Measurements from ENCODE around the gene LRP5. TPM values are rescaled to one million over a fixed set of nuclear protein-coding genes. Genes with fewer than 3 reads are reported as not detected.

Gene LRP5
- total RNA-seq, 1 experiment from 2014 or later = 28.3 TPM

DNA sequence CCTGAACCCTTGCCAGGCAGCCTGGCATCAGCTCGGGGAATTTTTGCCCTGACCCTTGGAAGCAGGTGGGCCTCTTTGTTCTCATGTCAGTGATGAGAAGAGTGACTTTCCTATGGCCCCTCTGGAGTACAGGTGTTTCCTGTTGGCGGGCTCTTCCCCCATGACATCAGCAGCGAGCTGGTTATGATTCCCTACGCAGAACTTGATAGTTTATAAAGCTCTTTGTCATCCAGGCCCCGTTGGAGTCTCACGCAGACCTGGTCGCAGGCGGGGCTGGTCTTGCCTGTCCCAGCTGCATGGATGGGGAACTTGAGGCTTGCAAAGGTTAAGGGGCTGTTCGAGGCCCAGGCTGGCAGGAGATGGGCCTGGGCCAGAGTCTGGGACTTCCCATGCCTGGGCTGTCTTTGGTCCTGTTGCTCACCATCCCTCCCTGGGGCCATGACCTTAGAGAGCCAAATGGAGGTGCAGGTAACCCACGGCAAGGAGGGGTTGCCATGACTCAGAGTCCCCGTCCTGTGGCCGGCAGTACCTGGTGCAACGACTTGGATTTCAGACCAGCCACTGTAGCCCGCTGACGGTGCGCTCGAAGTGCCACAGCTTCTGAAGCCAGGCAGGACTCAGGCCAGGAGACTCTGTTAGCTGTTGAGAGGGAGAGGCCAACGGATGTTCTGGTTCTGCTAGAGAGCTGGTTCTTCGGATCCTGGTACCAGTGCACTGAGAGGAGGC, 102.3 kb downstream of the LRP5 start:
- Histone ChIP-seq H3K36me3 (replicated peaks; ENCODE audit: control insufficient read depth, insufficient read depth, low read length) (peaks cover 22% of the 10 kb centered on the region), H3K4me3 (ENCODE audit: insufficient read depth, low read depth, low read length) (no peak overlapping the region), H3K27me3 (ENCODE audit: control insufficient read depth, insufficient read depth, low read length) (no peaks in the 10 kb centered on the region)
- no peak for DNase-seq

DNA sequence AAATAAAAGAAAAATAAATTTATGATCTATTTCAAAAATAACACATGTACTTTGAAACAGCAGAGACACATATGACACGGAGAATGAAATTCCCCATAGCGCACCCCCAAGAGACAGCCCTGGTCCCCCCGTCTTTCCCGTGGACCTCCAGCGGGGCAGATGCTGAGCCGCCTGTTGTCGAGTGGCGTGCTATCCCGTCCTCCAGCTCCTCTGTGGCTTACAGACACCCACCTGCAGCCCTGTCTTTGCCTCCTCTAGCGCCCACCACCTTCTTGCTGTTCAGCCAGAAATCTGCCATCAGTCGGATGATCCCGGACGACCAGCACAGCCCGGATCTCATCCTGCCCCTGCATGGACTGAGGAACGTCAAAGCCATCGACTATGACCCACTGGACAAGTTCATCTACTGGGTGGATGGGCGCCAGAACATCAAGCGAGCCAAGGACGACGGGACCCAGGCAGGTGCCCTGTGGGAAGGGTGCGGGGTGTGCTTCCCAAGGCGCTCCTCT, 103.7 kb downstream of the LRP5 start:
- H3K4me3 ChIP-seq (ENCODE audit: insufficient read depth, low read depth, low read length) = no peak overlapping the region
- DNase-seq = no peak
- peaks cover 20% of the 10 kb centered on the region for H3K36me3 ChIP-seq (replicated peaks; ENCODE audit: control insufficient read depth, insufficient read depth, low read length)
- no peaks in the 10 kb centered on the region for H3K27me3 ChIP-seq (ENCODE audit: control insufficient read depth, insufficient read depth, low read length)

DNA sequence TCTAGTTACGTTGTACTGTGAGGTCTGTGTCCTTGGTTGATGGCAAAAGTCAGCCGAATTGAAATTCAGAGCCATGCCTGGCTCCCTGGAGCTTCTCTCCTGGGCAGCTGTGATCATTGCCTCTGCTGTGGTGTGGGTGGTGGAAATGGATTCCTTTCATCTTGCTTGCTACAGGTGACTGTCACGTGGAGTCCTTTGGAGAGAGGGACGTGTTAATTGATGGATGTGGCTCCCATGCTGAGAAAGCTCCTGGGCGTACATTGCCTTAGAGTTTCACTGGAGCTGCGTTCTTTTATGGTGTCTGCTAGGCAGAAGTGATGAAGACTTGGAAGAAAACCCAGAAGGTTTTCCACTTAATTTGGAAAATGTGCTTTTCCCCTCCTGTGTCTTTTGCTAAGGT, 106.3 kb downstream of the LRP5 start:
- Histone ChIP-seq H3K4me3 (ENCODE audit: insufficient read depth, low read depth, low read length) (no peak overlapping the region), H3K27me3 (ENCODE audit: control insufficient read depth, insufficient read depth, low read length) (no peaks in the 10 kb centered on the region), H3K36me3 (replicated peaks; ENCODE audit: control insufficient read depth, insufficient read depth, low read length) (peaks cover 5% of the 10 kb centered on the region)
- no peak for DNase-seq

DNA sequence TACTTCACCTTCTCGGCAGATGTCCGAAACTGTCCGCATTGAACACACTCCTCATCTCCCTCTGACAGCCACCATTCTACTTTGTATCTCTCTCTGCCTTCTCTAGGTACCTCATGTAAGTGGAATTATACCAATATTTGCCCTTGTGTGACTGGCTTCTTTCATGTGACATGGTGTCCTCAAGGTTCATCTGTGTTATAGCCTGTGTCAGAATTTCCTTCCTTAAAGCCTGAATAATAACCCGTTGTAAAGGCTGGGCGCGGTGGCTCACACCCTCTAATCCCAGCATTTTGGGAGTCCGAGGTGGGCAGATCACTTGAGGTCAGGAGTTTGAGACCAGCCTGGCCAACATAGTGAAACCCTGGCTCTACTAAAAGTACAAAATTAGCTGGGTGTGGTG, 107.8 kb downstream of the LRP5 start:
- peaks cover 3% of the 10 kb centered on the region for H3K36me3 ChIP-seq (replicated peaks; ENCODE audit: control insufficient read depth, insufficient read depth, low read length)
- H3K4me3 ChIP-seq (ENCODE audit: insufficient read depth, low read depth, low read length) = no peak overlapping the region
- DNase-seq = no peak
- no peaks in the 10 kb centered on the region for H3K27me3 ChIP-seq (ENCODE audit: control insufficient read depth, insufficient read depth, low read length)

DNA sequence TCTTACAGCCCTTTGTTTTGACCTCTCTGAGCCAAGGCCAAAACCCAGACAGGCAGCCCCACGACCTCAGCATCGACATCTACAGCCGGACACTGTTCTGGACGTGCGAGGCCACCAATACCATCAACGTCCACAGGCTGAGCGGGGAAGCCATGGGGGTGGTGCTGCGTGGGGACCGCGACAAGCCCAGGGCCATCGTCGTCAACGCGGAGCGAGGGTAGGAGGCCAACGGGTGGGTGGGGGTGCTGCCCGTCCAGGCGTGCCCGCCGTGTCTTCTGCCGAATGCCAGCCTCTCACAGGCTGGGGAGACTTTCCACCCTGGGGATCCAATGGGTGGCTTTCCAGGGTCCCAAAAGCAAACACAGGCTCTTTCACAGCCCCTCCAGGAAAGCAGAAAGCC, 111.1 kb downstream of the LRP5 start:
- no peak for DNase-seq
- Histone ChIP-seq H3K27me3 (ENCODE audit: control insufficient read depth, insufficient read depth, low read length) (no peaks in the 10 kb centered on the region), H3K36me3 (replicated peaks; ENCODE audit: control insufficient read depth, insufficient read depth, low read length) (peaks cover 9% of the 10 kb centered on the region), H3K4me3 (ENCODE audit: insufficient read depth, low read depth, low read length) (no peak overlapping the region)

DNA sequence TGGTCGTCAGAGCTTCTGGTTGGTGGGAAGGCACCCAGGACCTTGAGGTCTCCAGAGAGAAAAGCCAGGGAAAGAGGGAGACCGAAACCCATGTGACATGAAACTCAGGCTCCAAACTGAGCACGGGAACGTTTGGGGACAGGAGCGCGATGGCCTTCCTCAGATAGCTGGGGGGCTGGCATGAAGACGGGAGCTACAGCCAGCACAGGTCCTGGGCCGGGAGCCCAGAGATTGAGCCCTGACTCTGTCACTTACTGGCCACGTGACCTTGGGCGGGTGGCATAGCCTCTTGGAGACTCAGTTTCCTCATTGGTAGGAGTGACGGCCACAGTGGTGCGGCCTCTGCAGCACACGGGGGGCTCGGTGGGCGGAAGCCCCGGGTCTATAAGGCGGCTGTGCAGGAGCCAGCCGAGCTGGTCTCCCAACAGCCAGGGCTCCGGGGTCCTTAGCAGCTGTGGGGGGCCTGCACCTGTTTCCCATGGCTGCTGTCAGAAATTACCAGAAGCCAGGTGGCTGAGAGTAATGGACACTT, 111.8 kb downstream of the LRP5 start:
- DNase-seq = no peak
- Histone ChIP-seq H3K27me3 (ENCODE audit: control insufficient read depth, insufficient read depth, low read length) (no peaks in the 10 kb centered on the region), H3K36me3 (replicated peaks; ENCODE audit: control insufficient read depth, insufficient read depth, low read length) (peaks cover 9% of the 10 kb centered on the region), H3K4me3 (ENCODE audit: insufficient read depth, low read depth, low read length) (no peak overlapping the region)

DNA sequence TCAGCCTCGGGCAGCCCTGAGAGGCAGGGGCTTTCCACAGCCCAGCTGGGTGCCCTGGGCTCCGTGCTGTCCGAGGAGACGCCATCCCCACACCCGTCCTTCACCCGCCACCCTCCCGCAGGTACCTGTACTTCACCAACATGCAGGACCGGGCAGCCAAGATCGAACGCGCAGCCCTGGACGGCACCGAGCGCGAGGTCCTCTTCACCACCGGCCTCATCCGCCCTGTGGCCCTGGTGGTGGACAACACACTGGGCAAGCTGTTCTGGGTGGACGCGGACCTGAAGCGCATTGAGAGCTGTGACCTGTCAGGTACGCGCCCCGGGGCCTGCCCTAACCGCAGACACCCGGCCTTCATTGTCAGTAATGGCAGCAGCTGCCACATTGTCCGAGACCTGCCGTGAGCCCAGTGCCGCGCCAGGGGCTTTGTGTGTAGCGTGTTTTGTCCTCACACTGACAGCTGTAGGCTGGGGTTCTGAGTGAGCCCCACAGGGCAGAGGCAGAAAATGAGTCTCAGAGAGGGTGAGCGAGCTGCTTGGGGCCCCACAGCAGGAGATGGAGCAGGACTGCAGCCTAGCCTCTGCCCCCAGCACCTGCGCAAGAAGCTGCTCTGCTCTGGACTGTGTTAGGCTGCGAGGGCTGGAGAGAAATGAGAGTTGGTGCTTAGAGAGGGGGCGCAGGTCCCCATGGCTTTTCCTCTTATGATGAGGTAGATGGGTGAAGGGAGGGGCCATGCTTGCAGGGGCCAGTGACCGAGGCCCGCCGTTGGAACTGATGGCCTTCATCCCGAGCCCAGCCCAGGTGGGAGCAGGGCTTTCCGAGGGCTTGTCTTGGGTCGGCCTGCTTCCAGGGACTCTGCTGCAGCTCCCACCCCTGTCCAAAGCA, 112.8 kb downstream of the LRP5 start:
- H3K4me3 ChIP-seq (ENCODE audit: insufficient read depth, low read depth, low read length) = no peak overlapping the region
- H3K27me3 ChIP-seq (ENCODE audit: control insufficient read depth, insufficient read depth, low read length) = no peaks in the 10 kb centered on the region
- H3K36me3 ChIP-seq (replicated peaks; ENCODE audit: control insufficient read depth, insufficient read depth, low read length) = peaks cover 11% of the 10 kb centered on the region
- peak; percentile 53 for DNase-seq

DNA sequence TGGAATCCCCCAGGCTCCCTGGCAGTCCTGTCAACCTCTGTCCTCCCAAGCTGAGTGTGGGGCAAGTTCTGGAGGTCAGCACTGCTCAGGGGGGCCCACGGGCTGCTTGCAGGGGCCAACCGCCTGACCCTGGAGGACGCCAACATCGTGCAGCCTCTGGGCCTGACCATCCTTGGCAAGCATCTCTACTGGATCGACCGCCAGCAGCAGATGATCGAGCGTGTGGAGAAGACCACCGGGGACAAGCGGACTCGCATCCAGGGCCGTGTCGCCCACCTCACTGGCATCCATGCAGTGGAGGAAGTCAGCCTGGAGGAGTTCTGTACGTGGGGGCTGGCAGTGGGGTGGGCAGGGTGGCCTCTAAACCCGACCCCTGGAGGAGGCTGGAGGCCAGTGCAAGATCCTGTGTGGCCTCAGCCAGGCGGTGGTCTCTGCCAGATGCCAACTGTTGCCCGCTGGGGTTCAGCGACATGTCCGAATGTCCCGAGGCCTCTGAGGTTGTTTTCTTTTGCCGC, 113.5 kb downstream of the LRP5 start:
- H3K4me3 ChIP-seq (ENCODE audit: insufficient read depth, low read depth, low read length) = no peak overlapping the region
- H3K36me3 ChIP-seq (replicated peaks; ENCODE audit: control insufficient read depth, insufficient read depth, low read length) = peaks cover 15% of the 10 kb centered on the region
- DNase-seq = no peak
- H3K27me3 ChIP-seq (ENCODE audit: control insufficient read depth, insufficient read depth, low read length) = no peaks in the 10 kb centered on the region

DNA sequence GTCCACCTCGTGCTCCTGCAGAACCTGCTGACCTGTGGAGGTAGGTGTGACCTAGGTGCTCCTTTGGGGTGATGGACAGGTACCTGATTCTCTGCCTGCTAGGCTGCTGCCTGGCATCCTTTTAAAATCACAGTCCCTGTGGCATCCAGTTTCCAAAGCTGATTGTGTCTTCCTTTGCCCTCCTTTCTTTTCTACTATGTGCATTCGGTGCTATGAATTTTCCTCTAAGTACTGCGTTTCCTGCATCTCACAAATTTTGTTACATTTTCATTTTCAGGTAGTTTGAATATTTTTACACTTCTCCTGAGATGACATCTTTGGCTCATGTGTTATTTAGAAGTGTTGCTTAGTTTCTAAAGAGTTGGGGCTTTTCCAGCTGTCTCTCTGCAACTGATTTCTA, 117.3 kb downstream of the LRP5 start:
- Histone ChIP-seq H3K4me3 (ENCODE audit: insufficient read depth, low read depth, low read length) (no peak overlapping the region), H3K27me3 (ENCODE audit: control insufficient read depth, insufficient read depth, low read length) (no peaks in the 10 kb centered on the region), H3K36me3 (replicated peaks; ENCODE audit: control insufficient read depth, insufficient read depth, low read length) (peaks cover 19% of the 10 kb centered on the region)
- no peak for DNase-seq

DNA sequence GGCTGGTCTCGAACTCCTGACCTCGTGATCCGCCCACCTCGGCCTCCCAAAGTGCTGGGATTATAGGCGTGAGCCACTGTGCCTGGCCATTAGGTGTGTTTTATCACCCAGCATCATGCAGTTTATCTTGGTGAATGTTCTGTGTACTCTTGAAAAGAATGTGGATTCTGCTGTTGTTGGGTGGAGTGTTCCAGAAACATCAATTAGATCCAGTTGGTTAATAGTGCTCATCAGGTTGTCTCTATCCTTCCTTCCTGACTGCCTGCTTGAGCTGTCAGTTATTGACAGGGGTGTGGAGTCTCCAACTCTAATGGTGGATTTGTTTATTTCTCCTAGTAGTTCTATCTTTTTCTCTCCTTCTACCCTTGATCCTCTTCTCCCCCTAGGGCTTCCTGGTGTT, 118.0 kb downstream of the LRP5 start:
- DNase-seq = no peak
- Histone ChIP-seq H3K36me3 (replicated peaks; ENCODE audit: control insufficient read depth, insufficient read depth, low read length) (peaks cover 20% of the 10 kb centered on the region), H3K27me3 (ENCODE audit: control insufficient read depth, insufficient read depth, low read length) (no peaks in the 10 kb centered on the region), H3K4me3 (ENCODE audit: insufficient read depth, low read depth, low read length) (no peak overlapping the region)

DNA sequence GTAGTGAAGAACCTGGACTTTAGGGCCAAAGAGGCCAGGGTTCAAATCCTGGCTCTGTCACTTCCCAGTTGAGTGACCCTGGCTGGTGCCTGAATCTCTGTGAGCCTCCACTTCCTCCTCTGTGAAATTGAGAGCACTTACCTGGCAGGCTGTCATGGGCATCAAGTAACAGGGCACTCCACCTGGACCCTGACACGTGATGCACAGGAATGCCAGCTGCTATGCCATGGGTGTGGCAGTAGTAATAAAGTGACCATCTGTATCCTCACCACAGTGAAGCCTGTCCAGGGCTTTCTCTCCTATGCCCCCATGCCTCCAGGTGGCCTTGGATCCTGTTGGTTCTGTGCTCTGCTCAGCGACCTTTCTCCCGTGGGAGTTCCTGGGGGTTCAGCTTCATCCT, 118.4 kb downstream of the LRP5 start:
- Histone ChIP-seq H3K27me3 (ENCODE audit: control insufficient read depth, insufficient read depth, low read length) (no peaks in the 10 kb centered on the region), H3K4me3 (ENCODE audit: insufficient read depth, low read depth, low read length) (no peak overlapping the region), H3K36me3 (replicated peaks; ENCODE audit: control insufficient read depth, insufficient read depth, low read length) (peaks cover 19% of the 10 kb centered on the region)
- DNase-seq = no peak

DNA sequence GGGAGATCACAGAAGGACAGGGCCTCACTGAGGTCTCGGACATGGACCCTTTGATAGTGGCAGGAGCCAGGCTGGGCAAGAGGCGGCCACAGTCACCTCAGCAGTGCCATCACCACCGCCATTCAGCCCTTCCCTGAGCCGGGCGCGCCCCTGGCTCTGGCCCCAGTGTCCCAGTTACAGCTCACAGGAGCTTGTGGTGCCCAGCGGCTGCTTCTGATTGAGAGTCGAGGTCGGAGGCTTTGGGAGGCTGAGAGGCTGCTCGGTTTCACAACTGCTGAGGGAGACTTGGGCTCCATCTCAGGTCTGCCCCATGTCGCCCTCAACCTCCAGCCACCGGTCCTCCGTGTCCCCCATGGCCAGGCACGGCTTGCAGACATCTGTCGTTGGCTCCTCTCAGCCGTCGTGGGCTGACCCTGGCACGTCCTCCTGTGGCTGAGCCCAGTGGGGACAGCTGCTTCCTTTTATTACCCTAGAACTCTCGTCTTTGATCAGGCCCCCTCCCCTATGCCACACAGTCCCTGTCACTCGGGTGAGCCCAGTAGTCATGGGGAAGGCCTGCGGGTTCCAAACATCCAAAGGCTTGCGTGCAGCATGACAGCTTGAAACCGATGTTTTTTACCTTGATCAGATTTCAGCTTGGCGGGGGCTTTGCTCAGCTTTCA, 119.7 kb downstream of the LRP5 start:
- DNase-seq = peak; percentile 44
- no peak overlapping the region for H3K4me3 ChIP-seq (ENCODE audit: insufficient read depth, low read depth, low read length)

DNA sequence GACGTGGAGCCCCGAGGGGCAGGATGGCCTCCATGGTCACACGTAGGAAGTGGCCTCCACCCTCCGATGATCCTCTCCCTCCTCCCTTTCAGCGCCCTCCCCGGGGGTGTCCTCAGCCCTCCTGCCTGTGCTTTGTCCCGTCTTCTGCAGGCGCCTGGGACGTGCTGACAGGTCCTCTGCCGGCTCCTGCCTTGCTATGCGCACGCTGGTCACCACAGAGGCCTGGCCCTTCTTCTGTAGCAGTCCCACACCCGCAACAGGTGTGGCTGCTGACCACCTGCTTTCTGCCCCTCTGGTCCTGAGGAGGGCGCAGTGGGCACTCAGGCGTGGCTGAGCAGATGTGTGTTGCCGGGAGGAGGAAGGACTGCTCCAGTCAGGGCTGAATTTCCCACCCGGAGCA, 120.5 kb downstream of the LRP5 start:
- Histone ChIP-seq H3K36me3 (replicated peaks; ENCODE audit: control insufficient read depth, insufficient read depth, low read length) (peaks cover 14% of the 10 kb centered on the region), H3K4me3 (ENCODE audit: insufficient read depth, low read depth, low read length) (no peak overlapping the region), H3K27me3 (ENCODE audit: control insufficient read depth, insufficient read depth, low read length) (no peaks in the 10 kb centered on the region)
- peak; percentile 62 for DNase-seq

More for the DNA sequence above, 119.7 kb downstream of the LRP5 start:
- no peaks in the 10 kb centered on the region for H3K27me3 ChIP-seq (ENCODE audit: control insufficient read depth, insufficient read depth, low read length)
- H3K36me3 ChIP-seq (replicated peaks; ENCODE audit: control insufficient read depth, insufficient read depth, low read length) = peaks cover 14% of the 10 kb centered on the region

DNA sequence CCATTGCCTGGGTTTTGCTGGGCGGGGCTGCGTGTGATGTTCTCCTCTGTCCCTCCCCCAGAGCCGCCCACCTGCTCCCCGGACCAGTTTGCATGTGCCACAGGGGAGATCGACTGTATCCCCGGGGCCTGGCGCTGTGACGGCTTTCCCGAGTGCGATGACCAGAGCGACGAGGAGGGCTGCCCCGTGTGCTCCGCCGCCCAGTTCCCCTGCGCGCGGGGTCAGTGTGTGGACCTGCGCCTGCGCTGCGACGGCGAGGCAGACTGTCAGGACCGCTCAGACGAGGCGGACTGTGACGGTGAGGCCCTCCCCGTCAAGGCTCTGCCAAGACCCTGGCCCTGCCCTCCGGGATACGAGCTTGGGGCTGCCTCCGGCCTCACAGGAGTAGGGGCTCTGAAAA, 121.2 kb downstream of the LRP5 start:
- no peak for DNase-seq
- Histone ChIP-seq H3K36me3 (replicated peaks; ENCODE audit: control insufficient read depth, insufficient read depth, low read length) (peaks cover 15% of the 10 kb centered on the region), H3K27me3 (ENCODE audit: control insufficient read depth, insufficient read depth, low read length) (no peaks in the 10 kb centered on the region), H3K4me3 (ENCODE audit: insufficient read depth, low read depth, low read length) (no peak overlapping the region)

All from H7 (cell line).